ENCODE results near the gene ZPBP2. TPM values are rescaled to one million over a fixed set of nuclear protein-coding genes. Genes with fewer than 3 reads are reported as not detected.

Gene ZPBP2
- total RNA-seq, 1 donor from 2014 or later = not detected

DNA sequence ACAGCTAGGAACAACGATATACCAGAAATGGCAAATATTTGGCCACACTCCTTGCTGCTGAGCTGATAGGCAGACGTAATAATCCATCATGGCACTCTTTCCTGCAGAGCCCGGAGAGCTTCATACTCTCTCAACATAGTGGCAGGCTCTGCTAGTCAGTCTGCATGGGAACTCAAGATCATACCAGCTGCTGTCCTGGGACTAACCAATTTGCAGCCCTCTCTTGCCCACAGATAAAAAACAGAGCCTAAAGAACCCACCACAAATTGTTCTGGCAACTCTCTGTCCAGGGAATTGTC lies 36.9 kb downstream of the ZPBP2 start:
- intact Hi-C loops (cut with micrococcal nuclease) = no loop called here

DNA sequence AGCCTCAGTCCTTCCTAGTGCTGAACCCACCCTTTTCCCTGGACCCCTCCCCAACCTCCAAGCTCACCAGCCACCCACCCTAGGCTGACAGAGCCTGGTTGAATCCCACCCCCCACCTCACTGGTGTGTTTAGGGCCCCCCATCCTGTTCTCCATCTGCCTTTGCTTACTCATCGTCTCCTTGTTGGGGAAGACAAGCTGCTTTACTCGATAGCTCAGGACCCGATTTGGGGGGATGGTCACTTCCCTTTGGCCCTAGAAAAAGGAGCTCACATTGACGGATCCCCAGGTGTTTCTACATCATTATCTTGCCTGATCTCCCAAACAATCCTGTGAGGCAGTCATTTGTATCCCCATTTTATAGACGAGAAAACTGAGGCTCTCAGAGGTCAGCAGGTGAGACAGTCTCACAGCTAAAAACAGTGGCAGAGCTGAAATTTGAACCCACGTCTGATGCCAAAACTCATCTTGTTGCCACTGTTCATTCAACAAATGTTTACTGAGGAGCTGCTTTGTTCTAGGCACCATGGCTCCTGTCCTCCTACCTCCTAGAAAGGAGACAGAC lies 40.9 kb downstream of the ZPBP2 start:
- intact Hi-C loops (cut with micrococcal nuclease) = no loop called here

DNA sequence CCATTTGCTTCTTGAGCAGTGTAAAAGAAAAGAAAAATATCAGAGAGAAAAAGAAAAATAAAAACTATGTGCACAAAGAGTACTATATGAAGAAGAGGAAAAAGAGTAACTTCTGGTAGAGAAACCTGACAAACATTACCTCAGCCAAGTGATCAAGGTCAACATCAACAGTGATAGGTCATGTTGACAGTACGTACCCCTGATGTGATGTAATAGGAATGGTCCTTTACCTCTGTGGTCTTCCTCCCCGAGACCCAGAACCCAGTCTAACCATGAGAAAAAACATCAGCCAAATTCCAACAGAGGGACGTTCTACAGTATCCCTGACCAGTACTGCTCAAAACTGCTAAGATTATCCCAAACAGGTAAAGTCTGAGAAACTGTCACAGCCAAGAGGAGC lies 46.0 kb downstream of the ZPBP2 start:
- intact Hi-C loops (cut with micrococcal nuclease) = no loop called here

DNA sequence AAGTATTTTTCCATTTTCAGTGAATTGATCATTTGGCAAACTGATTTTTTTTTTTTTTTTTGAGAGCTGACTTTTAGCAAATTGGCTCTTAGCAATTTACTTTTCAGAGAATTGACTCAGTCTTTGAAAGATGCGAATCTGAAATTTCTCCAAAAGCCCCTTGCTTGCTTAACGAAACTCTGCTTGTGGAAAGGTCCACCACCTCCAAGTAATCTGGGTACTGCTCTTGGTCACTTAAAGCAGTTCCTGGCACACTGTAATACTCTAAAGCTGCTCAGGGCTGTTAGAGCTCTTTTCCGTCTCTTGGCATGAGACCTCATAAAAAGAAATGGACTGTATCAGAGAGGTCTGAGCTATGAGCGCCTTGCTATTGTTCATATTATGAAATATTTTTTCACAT lies 47.6 kb downstream of the ZPBP2 start:
- intact Hi-C loops (cut with micrococcal nuclease) = no loop called here

GRCh38 chr17:39916918-39917317 lies 48.9 kb downstream of the ZPBP2 start:
- intact Hi-C loops (cut with micrococcal nuclease) = no loop called here

DNA sequence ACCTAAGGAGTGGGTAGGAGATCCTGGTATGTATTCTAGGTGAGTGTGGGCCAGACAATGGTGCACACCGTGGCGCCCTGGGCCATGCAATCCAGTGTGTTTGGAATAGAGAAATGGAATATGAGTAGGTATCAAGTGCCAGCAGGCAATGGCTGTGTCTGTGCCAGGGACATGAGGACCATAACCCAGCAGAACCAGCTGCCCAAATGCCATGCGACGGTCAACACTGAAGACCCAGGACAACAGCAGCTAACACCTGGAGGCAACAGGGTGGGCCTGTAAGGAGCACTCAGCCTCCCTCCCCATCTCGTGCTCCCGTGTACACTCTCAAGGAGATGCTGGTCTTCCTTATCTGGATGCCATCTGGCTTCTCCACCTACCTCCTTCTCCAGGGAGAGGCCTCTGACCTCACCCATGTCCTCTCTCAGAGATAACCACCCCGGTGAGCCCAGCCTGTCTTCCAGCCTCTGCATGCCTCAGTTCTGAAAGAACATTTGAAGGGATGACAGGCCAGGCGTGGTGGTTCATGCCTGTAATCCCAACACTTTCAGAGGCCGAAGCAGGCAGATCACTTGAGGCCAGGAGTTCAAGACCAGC lies 51.2 kb downstream of the ZPBP2 start:
- intact Hi-C loops (cut with micrococcal nuclease) = no loop called here

DNA sequence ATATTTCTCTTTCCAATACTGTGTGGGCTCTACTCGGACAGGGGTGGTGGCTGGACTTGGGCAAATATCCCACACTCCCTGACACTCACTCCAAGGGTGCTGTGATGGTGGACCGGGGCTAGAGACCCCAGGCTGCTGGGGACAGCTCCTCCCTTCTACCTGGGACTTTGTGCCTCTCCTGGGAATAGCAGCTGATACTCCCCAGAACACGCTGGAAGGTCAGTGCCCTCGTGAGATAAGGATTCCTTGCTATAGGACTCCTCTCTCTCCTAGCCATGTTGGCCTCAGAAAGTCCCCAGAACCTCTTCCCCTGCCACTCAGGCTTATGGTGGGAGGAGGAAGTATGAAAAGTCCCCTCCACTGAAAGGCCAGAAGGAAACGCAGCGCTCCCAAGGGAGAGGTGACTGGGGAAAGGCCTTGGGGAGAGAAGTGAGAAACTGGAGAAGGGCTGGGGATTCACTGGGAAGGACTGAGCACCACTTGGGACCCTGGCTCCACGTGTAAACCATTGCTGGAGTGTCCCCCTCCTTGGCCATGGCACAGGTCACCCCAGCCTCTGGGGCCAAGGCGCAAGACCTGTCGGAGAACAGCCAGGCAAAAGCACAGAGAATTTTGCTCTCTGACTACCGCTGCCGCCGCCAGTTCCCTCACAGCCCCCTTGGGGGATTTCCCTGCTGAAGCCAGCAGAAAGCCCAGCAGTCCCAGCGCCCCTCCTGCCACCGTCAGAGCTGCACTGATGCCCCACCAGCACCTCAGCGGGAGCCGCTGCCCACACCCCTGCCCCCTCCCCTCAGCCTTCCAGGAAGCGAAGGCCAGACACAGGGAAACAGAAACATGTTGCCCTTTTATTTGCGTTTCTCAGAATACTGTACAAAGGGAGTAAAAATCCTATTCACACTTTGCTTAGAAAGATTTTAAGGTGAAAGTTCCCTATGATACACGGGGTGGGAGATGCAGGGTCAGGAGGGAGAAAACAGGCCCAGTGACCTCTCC lies 52.5 kb downstream of the ZPBP2 start:
- intact Hi-C loops (cut with micrococcal nuclease) = loop anchor here (10.0 kb wide), 2 partner anchors 126 to 166 kb away; no protein-coding TSS in a partner anchor

- intact Hi-C loops (cut with micrococcal nuclease) = loop anchor here (10.0 kb wide), 2 partner anchors 127 to 167 kb away; no protein-coding TSS in a partner anchor
These were observed 53.3 kb downstream of the ZPBP2 start for GRCh38 chr17:39921323-39921722.

DNA sequence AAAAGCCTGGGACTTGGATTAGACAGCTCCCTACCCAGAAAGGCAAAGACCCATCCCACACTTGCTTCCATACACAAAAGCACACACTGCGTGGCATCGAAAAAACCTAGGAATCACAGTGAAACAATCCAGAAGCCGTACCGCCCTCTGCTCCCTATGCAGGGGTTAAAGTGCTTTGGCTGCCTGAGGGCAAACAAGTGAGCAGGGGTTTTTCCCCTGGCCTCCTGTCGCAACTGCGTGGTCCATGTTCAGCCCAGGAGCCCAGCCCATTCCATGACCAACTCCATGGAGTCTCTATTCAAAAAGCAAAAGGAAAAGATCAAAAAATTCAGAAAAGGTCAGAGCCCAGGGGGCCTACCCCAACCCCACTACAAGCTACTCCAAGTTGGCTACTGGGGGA lies 54.0 kb downstream of the ZPBP2 start:
- intact Hi-C loops (cut with micrococcal nuclease) = loop anchor here (10.0 kb wide), 2 partner anchors 127 to 167 kb away; no protein-coding TSS in a partner anchor

DNA sequence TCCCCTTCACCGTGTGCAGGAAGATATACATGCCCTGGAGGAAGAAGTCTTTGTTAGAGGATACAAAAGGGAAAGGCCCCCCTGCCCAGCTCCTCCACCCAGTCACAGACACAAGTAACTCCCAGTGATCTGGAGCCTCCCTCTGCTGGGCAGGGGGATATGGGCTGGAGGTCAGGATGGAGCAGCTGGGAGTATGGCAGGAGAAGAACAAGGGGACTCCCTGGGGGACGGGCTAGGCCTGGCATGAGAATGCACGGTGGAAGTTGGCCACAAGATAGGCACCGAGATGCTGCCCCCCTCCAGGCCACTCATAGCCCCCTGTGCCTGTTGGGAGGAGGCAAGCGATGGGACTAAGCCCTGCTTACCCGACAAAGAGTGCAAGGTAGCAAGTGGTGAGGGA lies 55.2 kb downstream of the ZPBP2 start:
- intact Hi-C loops (cut with micrococcal nuclease) = loop anchor here (10.0 kb wide), 2 partner anchors 128 to 168 kb away; no protein-coding TSS in a partner anchor

- intact Hi-C loops (cut with micrococcal nuclease) = loop anchor here (10.0 kb wide), 2 partner anchors 129 to 169 kb away; no protein-coding TSS in a partner anchor
These were observed 56.1 kb downstream of the ZPBP2 start for GRCh38 chr17:39923836-39924690.

GRCh38 chr17:39924691-39925055 lies 56.7 kb downstream of the ZPBP2 start:
- intact Hi-C loops (cut with micrococcal nuclease) = loop anchor here (5.0 to 10.0 kb wide), 3 partner anchors 62 to 170 kb away; partner anchors contain the start of gene IKZF3

- intact Hi-C loops (cut with micrococcal nuclease) = loop anchor here (1.0 to 10.0 kb wide), 5 partner anchors 22 to 173 kb away; partner anchors contain the start of gene IKZF3
These were observed 57.5 kb downstream of the ZPBP2 start for GRCh38 chr17:39925282-39926134.

GRCh38 chr17:39926135-39926587 lies 58.2 kb downstream of the ZPBP2 start:
- intact Hi-C loops (cut with micrococcal nuclease) = loop anchor here (1.0 to 10.0 kb wide), 5 partner anchors 23 to 173 kb away; partner anchors contain the start of gene IKZF3

DNA sequence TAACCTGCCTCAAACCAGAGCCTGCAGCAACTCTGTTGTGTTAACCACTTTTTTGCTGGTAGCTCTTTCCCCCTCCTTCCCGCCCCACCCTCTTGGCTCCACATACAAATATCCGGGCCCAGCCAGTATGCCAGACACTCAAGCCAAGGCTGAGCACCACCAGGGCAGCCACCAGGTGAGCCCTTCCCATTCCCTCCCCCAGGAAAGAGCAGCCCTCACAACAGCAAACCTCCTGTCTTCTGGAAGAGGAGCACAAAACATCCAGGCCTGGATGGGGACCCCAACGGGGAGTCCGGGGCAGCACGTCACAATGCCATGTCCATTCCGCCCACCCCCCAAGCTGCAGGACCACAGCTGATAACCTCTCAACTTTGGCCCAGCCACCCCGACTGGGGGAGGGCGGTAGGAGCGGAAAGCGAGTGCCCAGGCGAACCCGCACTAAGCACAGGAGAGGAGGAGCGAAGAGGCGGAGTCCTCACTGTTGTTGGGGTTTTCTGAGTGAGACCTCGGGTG lies 58.6 kb downstream of the ZPBP2 start:
- intact Hi-C loops (cut with micrococcal nuclease) = loop anchor here (1.0 to 10.0 kb wide), 7 partner anchors 23 to 172 kb away; partner anchors contain the start of genes IKZF3 and PSMD3

Measured in T-helper 2 cell treated with Interferon-gamma antibody and Interleukin-4, amounts not matched to agents 100 ng/mL and 5 ng/mL, for 36 hours (primary cell).